Mesendoderm (in vitro differentiated cells): Measurements from ENCODE around the gene SPIN2A.
A peak's percentile ranks its signal among the peaks of the same experiment; 100 is the strongest.
"Not testable (repeated sequence)": the region's sequence is repeated elsewhere in the genome, so short reads cannot be mapped to it uniquely, and the experiment has no call there.

Experiments
- DNase-seq: peaks from one replicate; pipeline ENCODE4 v3.0.0; 2013
- H2AK5ac ChIP-seq: 2 replicates; pipeline ENCODE4 v1.6.1; 2013; ENCODE audit warnings: low read length, inconsistent platforms
- H2BK120ac ChIP-seq: 2 replicates; pipeline ENCODE4 v1.6.1; 2013; ENCODE audit warnings: low read depth, mild to moderate bottlenecking, low read length, moderate library complexity, mixed read lengths
- H2BK15ac ChIP-seq: replicated peaks from 2 replicates; pipeline ENCODE4 v1.6.1; 2013; ENCODE audit warnings: low read depth, mild to moderate bottlenecking, moderate library complexity
- H2BK5ac ChIP-seq: 2 replicates; pipeline ENCODE4 v1.6.1; 2013; ENCODE audit warnings: low read length, inconsistent platforms
- H3K18ac ChIP-seq: 2 replicates; pipeline ENCODE4 v1.6.1; 2013; ENCODE audit warnings: mild to moderate bottlenecking, low read length, mixed read lengths
- H3K23ac ChIP-seq: one replicate; pipeline ENCODE4 v1.6.1; 2013; ENCODE audit warnings: low read length
- H3K27ac ChIP-seq: 2 replicates; pipeline ENCODE4 v1.5.1; 2013; ENCODE audit warnings: low read depth, mild to moderate bottlenecking, inconsistent platforms, low read length, moderate library complexity
- H3K27me3 ChIP-seq: 2 replicates; pipeline ENCODE4 v1.6.1; 2013; ENCODE audit warnings: low read length, control low read depth, mild to moderate bottlenecking, inconsistent platforms; ENCODE audit not compliant: insufficient read depth, poor library complexity
- H3K36me3 ChIP-seq: 2 replicates; pipeline ENCODE4 v1.6.1; 2013; ENCODE audit warnings: low read length, inconsistent platforms; ENCODE audit not compliant: control insufficient read depth, insufficient read depth
- H3K4ac ChIP-seq: one replicate; pipeline ENCODE4 v1.6.1; 2013; ENCODE audit warnings: low read depth, mild to moderate bottlenecking, low read length, moderate library complexity
- H3K4me1 ChIP-seq: 2 replicates; pipeline ENCODE4 v1.6.1; 2013; ENCODE audit warnings: low read depth, low read length, inconsistent platforms; ENCODE audit not compliant: control insufficient read depth
- H3K4me2 ChIP-seq: 2 replicates; pipeline ENCODE4 v1.6.1; 2013; ENCODE audit warnings: low read length
- H3K4me3 ChIP-seq: 2 replicates; pipeline ENCODE4 v1.5.1; 2013; ENCODE audit warnings: mild to moderate bottlenecking, low read length
- H3K56ac ChIP-seq: one replicate; pipeline ENCODE4 v1.6.1; 2013; ENCODE audit warnings: low read length
- H3K79me1 ChIP-seq: 2 replicates; pipeline ENCODE4 v1.6.1; 2013; ENCODE audit warnings: low read length, inconsistent platforms
- H3K79me2 ChIP-seq: 2 replicates; pipeline ENCODE4 v1.6.1; 2013; ENCODE audit warnings: mild to moderate bottlenecking, low read length; ENCODE audit not compliant: control insufficient read depth, insufficient read depth
- H3K9ac ChIP-seq: 2 replicates; pipeline ENCODE4 v1.6.1; 2013; ENCODE audit warnings: low read length, inconsistent platforms
- H4K5ac ChIP-seq: one replicate; pipeline ENCODE4 v1.6.1; 2013; ENCODE audit warnings: low read length
- H4K8ac ChIP-seq: one replicate; pipeline ENCODE4 v1.6.1; 2013; ENCODE audit warnings: low read depth, mild to moderate bottlenecking, control low read depth, low read length, moderate library complexity
- WGBS: extraction: QIAGEN DNeasy Blood & Tissue Kit; methylation state at CpG from one replicate; pipeline ENCODE4 v1.1.7; 2013; ENCODE audit warnings: low lambda C conversion rate, missing lambda C conversion rate; ENCODE audit not compliant: insufficient coverage; ENCODE audit errors: extremely low coverage; 5-methylcytosine and 5-hydroxymethylcytosine counted together

Gene SPIN2A

DNA sequence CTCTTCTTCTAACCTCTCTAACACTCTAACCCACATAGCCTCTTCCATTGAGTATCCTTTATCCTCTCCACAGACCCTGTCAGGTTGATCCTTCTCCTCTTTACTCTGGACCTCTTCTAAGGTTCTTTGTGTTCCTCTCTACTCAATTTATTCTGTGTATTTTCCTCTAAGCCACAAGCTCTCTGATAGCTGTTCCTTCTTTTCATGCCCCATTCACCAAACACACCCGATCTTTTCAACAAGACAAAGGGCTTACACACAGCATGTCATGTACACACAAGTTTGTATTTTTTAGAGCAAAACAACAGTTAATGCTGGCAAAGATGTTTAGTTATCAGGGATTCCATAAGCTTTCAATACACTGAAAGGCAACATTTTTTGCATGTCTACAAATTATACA lies 17.8 kb downstream of the SPIN2A start:
- Histone ChIP-seq H3K18ac (no peak overlapping the region), H3K36me3 (no peaks in the 10 kb centered on the region), H3K9ac (no peak overlapping the region), H3K4me2 (no peak overlapping the region), H2BK15ac (no peak overlapping the region), H2BK5ac (no peak overlapping the region), H4K5ac (no peak overlapping the region), H3K23ac (no peak overlapping the region), H3K4me1 (no peaks in the 10 kb centered on the region), H2BK120ac (no peak overlapping the region), H3K27ac (no peak overlapping the region), H3K27me3 (no peaks in the 10 kb centered on the region), H3K4ac (no peak overlapping the region), H3K79me1 (no peaks in the 10 kb centered on the region), H3K56ac (no peak overlapping the region), H2AK5ac (no peak overlapping the region), H3K79me2 (no peaks in the 10 kb centered on the region), H3K4me3 (no peak overlapping the region), H4K8ac (no peak overlapping the region)
- no peak for DNase-seq
- WGBS: no CpG with 5 or more reads among the region's 1 CpG

DNA sequence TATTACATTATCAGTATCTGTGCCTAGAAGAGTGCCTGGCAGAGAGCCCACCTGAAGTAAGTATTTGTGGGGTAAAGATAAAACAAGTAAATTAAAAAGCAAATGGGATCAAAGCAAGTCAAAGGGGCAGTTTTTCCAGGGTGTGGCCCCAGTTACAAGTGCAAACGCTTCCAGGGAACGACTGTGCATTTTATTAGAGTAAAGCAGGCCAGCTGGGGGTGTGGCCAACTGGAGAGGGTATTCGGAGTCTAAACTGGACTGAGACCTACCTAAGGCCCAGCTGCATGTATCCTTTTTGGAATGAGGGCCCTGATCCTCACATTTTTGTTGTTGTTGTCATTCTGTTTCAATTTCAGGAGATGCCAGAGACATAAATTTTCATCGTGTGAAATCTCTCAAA lies 19.6 kb downstream of the SPIN2A start:
- H4K8ac ChIP-seq, H2BK5ac ChIP-seq, H3K23ac ChIP-seq, H3K4me2 ChIP-seq, H2AK5ac ChIP-seq, H3K18ac ChIP-seq, H3K27ac ChIP-seq, H3K79me2 ChIP-seq, H3K4me3 ChIP-seq, DNase-seq, H3K4ac ChIP-seq, H4K5ac ChIP-seq, H2BK120ac ChIP-seq, H3K79me1 ChIP-seq, H2BK15ac ChIP-seq, H3K9ac ChIP-seq, H3K36me3 ChIP-seq, H3K27me3 ChIP-seq, H3K56ac ChIP-seq, H3K4me1 ChIP-seq: not testable (repeated sequence)
- no CpG with 5 or more reads among the region's 4 CpGs for WGBS

DNA sequence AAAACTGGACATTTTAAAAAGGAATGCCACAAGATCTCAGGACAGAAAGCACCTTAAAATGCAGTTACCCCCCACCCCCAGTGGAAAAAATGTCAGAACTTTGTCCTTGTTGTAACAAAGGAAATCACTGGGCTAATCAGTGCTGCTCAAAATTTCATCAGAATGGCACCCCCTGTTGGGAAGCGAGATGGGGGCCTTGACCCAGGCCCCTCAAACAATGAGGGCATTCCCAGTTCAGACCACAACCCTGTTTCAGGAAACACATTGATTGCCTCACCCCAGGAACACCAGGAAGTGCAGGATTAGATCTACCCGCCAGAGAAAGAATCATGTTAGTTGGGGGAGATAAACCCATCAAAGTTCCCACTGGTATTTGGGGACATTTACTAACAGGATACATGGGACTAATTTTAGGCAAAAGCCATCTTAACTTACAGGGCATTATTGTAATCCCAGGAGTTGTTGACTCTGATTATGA lies 32.2 kb downstream of the SPIN2A start:
- Histone ChIP-seq H3K79me1 (no peaks in the 10 kb centered on the region), H3K79me2 (no peaks in the 10 kb centered on the region), H3K4me1 (no peaks in the 10 kb centered on the region), H3K9ac (no peak overlapping the region), H3K27me3 (no peaks in the 10 kb centered on the region), H3K4me3 (no peak overlapping the region), H2BK120ac (no peak overlapping the region), H3K4me2 (no peak overlapping the region), H3K18ac (no peak overlapping the region), H3K23ac (no peak overlapping the region), H2BK5ac (no peak overlapping the region), H3K36me3 (no peaks in the 10 kb centered on the region), H2AK5ac (no peak overlapping the region), H3K27ac (no peak overlapping the region), H3K56ac (no peak overlapping the region), H2BK15ac (no peak overlapping the region), H4K5ac (no peak overlapping the region), H3K4ac (no peak overlapping the region), H4K8ac (no peak overlapping the region)
- DNase-seq: peak; percentile 21
- WGBS: no CpG with 5 or more reads among the region's 2 CpGs

GRCh38 chrX:57104406-57104805 lies 32.8 kb downstream of the SPIN2A start:
- no peak overlapping the region for H2AK5ac ChIP-seq
- H3K27me3 ChIP-seq: no peaks in the 10 kb centered on the region
- H2BK15ac ChIP-seq: no peak overlapping the region
- no peak overlapping the region for H2BK5ac ChIP-seq
- no peaks in the 10 kb centered on the region for H3K79me2 ChIP-seq
- no peaks in the 10 kb centered on the region for H3K79me1 ChIP-seq
- H3K23ac ChIP-seq: no peak overlapping the region
- no peaks in the 10 kb centered on the region for H3K4me1 ChIP-seq
- no peak overlapping the region for H3K27ac ChIP-seq
- DNase-seq: no peak
- H3K4ac ChIP-seq: no peak overlapping the region
- H3K36me3 ChIP-seq: no peaks in the 10 kb centered on the region
- H3K56ac ChIP-seq: no peak overlapping the region
- no peak overlapping the region for H4K8ac ChIP-seq
- no CpG with 5 or more reads among the region's 4 CpGs for WGBS
- no peak overlapping the region for H4K5ac ChIP-seq
- no peak overlapping the region for H2BK120ac ChIP-seq
- H3K18ac ChIP-seq: no peak overlapping the region
- no peak overlapping the region for H3K9ac ChIP-seq
- H3K4me3 ChIP-seq: no peak overlapping the region
- H3K4me2 ChIP-seq: no peak overlapping the region

- Histone ChIP-seq H4K5ac (no peak overlapping the region), H4K8ac (no peak overlapping the region), H3K56ac (no peak overlapping the region), H3K4me3 (no peak overlapping the region), H3K23ac (no peak overlapping the region), H2BK15ac (no peak overlapping the region), H2BK5ac (no peak overlapping the region), H3K4me2 (no peak overlapping the region), H3K4ac (no peak overlapping the region), H3K36me3 (no peaks in the 10 kb centered on the region), H3K9ac (no peak overlapping the region), H3K79me1 (no peaks in the 10 kb centered on the region), H3K18ac (no peak overlapping the region), H3K79me2 (no peaks in the 10 kb centered on the region), H2BK120ac (no peak overlapping the region), H3K4me1 (no peaks in the 10 kb centered on the region), H3K27me3 (no peaks in the 10 kb centered on the region), H2AK5ac (no peak overlapping the region), H3K27ac (no peak overlapping the region)
- no CpG with 5 or more reads among the region's 3 CpGs for WGBS
- no peak for DNase-seq
These were observed 33.7 kb downstream of the SPIN2A start for GRCh38 chrX:57103489-57103888.

- not testable (repeated sequence) for H3K56ac ChIP-seq, H4K5ac ChIP-seq, H2AK5ac ChIP-seq, H3K27me3 ChIP-seq, H3K79me2 ChIP-seq, H3K23ac ChIP-seq, H3K4ac ChIP-seq, H3K36me3 ChIP-seq, H2BK5ac ChIP-seq, H3K79me1 ChIP-seq, H2BK15ac ChIP-seq, H3K4me1 ChIP-seq, H3K27ac ChIP-seq, H3K4me2 ChIP-seq, H3K9ac ChIP-seq, H2BK120ac ChIP-seq, H4K8ac ChIP-seq, H3K18ac ChIP-seq, H3K4me3 ChIP-seq
- WGBS: no CpG with 5 or more reads among the region's 6 CpGs
- peak; percentile 43 for DNase-seq
These were observed 34.3 kb downstream of the SPIN2A start for GRCh38 chrX:57102918-57103317.
